HUDEP-2 (cell line): ENCODE data around the gene LPIN1.
"Not testable (repeated sequence)": the region's sequence is repeated elsewhere in the genome, so short reads cannot be mapped to it uniquely, and the experiment has no call there.

Experiments used
- DNase-seq, 76 experiments: peaks; one replicate each; lab custom pipeline; 2025; ENCODE audit not compliant: unreplicated experiment in 76 of 76; lab: John Stamatoyannopoulos, UW

The LPIN1 gene

DNA sequence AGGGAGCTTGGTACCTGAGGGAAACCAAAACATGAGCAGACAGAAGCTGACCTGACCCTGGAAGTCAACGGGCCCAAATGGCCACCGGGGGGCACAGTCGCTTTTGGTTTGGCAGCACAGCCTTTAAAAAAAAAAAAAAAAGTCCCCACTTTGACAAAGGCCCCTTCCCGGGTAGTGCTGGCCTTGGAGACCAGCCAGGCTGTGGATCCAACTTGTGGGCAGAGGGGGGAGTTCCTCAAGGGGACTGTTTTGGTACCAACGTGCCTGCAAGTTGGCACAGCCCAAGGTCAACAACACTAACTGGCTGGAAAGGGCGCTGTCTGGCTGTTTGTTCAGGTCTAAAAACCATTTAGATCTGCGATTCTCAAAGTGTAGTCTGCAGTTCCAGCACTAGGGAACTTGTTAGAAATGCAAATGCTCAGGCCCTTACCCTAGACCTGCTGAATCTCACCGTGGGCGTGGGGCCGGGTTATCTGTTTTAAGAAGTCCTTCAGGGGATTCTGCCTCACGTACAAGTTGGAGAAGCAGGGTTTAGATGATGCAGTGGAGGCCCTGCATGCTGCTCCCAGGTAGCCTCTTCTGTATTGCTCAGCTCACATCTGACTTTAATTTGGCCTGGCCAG, 83.0 kb downstream of the LPIN1 start:
- peak in 63 of 76 experiments; percentile 5 to 71 (median 42) for DNase-seq

DNA sequence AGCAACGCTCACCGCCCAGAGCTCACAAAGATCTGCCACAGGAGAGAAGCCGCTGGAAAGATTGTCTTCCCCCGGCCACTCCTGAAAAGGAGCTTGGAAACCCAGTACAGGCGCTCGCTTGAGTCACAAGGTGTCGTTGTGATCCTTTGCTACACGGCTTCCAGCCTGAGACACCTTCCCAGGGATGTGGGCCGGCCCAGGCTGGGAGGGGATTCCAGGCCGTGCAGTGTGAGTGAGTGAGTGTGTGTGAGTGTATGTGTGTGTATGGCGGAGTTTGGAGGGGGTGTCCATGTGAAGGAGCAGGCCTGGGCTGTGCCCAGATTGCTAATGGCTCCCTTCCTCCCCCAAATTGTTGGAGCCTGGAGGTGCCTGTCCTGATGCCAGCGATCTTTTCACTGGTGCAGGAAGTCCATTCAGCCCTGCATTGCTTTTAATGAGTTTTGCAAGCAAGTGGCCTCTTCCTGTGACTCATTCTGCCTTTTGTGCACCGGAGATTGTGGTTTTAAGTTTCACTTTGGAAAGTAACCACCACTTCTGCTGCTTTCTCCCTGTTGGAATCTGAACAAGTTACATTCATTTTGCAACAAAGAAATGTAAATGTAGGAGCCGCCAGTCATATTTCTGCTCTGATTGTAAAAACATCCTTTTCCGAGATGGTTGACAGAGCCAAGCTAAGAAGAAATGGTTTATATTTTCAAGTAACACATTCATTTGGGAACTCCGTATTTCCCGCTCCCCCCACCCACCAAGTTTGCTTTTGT, 83.7 kb downstream of the LPIN1 start:
- DNase-seq = peak in 33 of 76 experiments; percentile 1 to 45 (median 19)

DNA sequence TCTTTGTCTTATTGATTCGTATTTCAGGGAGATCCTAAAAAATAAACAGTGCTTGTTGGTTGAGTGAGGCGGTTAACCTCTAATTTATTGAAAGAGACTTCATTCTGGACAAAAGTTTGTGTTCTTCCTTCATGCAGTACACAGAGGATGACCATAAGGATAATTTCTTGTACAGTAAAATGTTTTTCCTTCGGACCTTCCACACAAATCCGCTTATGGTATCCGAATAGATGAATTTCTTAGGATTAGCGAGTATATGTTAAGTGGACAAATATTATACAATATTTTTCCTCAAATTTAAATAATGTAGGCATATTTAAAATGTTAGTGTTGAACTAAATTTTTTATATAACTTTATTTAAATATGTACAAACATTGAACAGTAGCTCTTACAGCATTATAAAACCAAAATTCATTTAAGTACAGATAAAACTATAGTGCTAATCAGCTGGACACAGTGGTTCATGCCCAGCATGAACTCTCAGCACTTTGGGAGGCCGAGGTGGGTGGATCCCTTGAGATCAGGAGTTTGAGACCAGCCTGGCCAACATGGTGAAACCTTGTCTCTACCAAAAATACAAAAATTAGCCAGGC, 84.4 kb downstream of the LPIN1 start:
- peak in 1 of 76 experiments; percentile 9 for DNase-seq

DNA sequence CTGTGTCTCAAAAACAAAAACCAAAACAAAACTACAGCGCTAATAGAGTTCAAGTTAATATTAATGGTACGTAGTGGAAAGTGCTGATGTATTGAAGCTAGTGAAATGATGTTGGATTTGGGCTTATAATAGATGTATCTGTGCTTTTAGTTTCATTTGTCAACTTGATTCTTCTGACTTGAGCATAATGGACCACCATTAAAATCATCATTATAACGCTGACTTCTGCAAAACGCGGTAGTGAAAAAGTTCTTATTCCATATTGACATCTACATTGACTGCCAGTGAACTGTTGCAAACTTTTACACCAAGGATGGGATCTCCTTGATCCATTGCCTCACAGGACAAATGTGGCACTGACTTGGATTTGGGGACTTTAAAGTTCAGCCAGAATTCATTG, 85.0 kb downstream of the LPIN1 start:
- DNase-seq = no peak

DNA sequence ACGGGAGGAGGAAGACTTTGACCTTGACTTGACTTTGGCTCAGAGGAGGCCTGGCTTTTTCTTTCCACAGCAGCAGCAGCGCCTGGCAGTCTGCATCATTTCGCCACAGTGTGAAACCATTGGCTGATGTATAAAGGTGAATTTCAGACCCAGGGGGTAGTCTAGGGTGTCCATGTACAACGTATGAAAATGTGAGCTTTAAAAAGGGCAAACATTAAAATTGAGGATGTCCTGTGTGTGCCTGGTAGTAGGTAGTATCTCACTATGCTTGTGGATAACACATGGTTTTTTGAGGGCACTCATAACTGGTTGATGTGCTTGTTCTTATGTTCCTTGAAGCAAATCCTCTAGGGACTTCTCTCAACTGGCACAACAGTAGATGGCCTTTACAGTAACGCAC, 86.1 kb downstream of the LPIN1 start:
- no peak for DNase-seq

DNA sequence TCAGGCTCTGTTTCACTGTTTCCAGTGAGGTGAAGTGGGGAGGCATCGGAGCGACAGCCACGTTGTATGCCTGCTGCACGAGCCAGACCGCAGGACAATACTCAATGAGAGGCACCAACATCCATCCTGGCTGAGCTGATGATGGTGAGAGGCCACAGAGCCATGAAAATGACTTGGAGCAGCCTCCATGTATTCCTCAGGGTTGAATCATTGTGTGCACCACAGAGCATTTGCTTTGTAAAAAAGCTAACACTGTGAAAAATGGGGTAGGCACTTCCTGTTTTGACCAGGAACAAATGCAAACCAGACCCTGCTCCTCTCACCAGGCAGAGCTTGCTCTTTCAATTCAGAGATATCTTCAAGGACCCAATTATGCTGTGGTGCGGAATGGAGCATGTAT, 87.2 kb downstream of the LPIN1 start:
- no peak for DNase-seq

DNA sequence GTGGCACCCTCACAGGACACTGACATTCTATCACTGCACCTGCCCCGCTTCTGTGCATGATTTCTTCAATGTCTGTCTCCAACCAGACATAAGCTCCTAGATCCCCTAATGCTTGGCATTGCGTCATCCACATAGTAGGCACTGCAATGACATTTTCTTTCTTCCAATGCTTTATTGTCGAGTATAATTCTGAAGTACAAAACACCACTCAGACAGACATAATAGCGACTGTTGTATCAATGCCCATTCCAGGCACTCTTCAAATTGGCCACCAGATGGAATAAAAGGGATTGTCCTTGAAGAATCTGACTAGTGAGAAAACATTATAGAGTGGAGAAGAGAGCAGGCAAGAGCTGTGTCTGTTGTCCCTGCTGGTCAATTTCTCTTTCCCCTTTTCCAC, 89.0 kb downstream of the LPIN1 start:
- DNase-seq = no peak

DNA sequence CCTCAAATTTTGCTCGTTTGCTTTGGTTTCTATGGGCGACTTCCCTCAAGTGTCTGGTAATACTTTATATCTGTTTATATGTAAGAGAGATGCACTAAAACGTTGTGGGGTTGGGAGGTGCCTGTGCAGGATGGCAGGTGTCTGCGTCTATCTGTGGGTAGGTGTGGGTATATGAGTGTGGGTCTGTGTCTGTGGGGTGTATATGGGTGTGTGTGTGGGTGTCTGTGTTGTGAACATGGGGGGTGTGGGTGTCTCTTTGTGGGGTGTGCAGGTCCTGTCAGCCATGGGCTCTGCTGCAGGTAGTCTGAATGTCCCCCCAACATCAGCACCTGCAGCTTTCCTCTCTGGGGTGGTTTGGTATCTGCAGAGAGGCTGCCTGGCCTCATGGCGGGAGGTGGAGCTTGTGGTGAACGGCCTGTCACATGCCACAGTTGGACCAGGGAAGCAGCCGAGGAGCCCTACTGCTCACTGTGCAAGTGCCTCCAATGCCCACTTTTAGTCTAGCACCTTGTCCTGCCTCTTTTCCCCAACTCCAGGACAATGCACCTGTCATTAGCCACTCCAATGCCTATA, 90.3 kb downstream of the LPIN1 start:
- DNase-seq = no peak

DNA sequence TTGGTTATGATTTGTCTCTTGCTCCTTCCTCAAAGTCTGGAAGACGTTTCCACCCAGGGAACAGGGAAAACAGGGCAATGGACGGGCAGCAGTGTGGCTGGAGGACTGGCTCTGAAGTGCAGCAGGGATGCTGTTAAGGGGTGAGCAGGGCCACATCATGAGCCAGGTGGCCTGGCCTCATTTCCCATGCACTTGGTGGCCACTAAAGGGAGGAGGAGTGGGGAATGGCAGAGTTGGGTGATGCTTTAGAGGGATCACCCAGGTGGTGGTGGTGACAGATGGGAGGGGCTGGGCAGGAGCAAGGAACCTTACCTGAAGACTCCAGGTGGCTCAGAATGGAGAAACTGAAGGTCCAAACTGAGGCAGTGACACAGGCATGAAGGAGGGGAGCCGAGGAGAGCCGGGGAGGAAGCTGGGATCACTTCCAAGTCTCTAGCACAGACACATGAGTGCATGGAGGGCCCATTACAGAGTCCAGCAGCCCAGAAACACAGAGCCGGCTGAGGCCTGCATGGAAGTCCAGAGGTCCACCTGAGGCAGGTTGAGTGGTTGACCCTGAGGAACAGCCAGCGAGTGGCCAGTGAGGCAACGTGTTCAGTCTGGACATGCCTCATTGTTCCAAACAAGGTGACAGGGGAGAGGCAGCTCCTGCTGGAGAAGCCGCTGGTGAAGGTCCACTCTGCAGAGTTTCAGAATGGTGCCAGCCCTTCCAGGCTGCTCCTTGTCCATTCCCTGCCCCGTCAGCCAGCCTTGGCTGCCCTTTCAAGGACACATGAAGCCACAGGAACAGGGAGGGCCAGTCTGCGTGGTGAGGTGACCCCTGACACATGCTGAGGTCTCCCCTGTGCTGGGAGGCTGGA, 91.7 kb downstream of the LPIN1 start:
- no peak for DNase-seq

DNA sequence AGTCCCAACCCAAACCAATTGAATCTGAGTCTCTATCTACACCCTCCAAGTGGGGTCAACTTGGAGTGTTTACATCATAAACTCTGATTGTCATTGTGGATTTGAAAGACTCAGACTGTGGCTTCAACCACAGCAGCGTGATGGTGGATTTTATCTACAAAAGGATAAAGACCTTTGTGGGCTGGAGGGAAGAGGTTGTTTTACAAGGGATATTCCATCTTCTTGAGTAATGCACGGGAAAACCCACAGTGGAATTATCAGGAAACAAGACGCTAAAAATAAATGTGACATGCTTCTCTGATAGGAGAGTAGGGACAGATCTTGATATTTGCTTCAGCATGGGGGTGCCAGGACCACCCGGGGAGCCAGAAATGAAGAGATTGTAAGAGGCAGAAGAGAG, 93.5 kb downstream of the LPIN1 start:
- no peak for DNase-seq

DNA sequence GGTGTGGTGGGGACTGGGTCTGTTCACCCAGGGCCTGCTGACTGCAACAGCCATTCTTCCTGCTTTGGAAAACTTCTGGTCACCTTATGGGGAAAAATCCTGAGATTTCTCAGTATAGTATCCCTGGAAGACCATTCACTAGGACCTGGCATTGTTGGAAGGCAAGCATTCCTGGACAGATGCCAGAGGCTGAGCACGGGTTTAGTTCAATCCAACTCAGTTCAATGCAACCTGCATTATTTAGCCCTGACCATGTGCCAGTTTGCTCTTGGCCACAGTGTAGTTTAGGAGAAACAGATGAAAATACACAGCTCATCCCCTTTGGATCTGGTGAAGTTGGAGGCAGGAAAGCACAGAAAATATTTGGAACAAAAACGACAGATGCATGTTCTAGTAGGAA, 95.9 kb downstream of the LPIN1 start:
- no peak for DNase-seq

DNA sequence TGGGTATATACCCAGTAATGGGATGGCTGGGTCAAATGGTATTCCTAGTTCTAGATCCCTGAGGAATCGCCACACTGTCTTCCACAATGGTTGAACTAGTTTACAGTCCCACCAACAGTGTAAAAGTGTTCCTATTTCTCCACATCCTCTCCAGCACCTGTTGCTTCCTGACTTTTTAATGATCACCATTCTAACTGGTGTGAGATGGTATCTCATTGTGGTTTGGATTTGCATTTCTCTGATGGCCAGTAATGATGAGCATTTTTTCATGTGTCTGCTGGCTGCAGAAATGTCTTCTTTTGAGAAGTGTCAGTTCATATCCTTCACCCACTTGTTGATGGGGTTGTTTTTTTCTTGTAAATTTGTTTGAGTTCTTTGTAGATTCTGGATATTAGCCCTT, 98.4 kb downstream of the LPIN1 start:
- not testable (repeated sequence) for DNase-seq

DNA sequence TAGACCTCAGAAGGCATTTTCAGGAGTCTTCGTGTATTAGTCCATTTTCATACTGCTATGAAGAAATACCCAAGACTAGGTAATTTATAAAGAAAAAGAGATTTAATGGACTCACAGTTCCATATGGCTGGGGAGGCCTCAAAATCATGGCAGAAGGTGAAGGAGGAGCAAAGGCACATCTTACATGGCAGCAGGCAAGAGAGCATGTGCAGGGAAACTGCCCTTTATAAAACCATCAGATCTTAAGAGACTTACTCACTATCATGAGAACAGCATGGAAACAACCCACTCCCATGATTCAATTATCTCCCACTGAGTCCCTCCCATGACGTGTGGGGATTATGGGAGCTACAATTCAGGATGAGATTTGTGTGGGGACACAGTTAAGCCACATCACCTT, 101.5 kb downstream of the LPIN1 start:
- not testable (repeated sequence) for DNase-seq

DNA sequence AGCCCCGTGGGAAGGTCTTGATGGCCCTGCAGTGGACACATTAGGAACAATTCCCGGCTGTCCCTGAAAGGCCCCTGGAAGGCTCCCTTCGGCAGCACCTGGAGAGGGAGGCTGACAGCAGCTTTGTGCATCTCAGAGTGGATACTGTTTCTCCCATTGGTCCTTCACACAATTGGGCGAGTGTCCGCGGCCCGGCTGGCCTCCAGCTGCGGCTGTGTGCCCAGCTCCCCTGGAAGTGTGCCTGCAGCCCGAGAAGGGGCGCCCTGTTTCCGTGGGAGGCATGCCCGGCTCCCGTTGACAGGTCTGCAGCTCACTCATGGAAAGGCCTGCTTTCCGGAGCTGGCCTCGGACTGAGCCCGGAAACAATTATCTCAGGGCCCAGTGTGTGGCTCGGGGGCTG, 103.7 kb downstream of the LPIN1 start:
- no peak for DNase-seq

DNA sequence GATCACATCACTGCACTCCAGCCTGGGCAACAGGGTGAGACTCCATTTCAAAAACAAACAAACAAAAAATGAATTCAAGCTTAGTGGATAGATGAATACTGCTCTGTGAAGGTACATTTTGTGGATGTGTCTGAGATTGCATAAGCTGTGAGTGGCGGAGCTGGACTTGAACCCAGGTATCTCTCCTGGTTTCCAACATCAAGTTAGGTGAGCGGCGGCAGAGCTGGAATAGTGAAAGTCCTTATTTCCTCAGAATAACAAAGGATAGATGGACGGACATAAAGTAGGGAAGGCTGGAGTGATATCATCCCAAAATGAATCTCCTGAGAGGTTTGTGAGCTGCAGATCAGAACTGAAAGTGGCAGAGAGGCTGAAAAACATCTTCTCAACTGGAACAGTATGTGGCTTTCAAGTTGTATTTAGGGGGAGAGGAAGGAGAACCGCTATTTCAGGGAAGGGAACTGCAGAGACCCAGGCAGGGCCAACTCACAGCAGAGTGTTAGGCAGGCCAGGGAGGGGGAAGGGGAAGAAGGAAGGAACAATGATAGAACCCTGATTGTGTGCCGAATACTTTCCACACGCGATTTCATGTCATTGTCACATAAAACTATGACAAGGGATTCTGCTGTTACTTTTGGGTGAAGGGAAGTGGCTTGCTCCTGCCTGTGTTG, 106.2 kb downstream of the LPIN1 start:
- DNase-seq = no peak

DNA sequence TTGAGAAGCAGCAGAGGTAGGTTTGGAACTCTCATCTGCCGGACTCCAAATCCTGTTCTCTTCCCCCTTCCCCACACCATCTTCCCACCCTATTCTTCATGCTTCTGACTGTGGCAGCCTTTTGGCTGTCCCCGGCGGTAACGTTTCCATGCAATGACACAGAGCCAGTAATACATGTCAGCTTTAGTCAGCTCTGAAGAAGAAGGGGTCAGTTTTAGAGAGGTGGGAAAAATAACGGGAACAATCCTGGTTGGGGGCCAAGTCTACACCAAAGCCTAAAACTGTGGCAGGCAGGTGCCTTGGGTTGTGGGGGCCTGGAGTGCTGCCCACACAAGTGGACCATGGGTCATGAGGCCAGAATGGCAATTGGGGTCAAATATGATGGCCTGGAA, 106.8 kb downstream of the LPIN1 start:
- DNase-seq = no peak

DNA sequence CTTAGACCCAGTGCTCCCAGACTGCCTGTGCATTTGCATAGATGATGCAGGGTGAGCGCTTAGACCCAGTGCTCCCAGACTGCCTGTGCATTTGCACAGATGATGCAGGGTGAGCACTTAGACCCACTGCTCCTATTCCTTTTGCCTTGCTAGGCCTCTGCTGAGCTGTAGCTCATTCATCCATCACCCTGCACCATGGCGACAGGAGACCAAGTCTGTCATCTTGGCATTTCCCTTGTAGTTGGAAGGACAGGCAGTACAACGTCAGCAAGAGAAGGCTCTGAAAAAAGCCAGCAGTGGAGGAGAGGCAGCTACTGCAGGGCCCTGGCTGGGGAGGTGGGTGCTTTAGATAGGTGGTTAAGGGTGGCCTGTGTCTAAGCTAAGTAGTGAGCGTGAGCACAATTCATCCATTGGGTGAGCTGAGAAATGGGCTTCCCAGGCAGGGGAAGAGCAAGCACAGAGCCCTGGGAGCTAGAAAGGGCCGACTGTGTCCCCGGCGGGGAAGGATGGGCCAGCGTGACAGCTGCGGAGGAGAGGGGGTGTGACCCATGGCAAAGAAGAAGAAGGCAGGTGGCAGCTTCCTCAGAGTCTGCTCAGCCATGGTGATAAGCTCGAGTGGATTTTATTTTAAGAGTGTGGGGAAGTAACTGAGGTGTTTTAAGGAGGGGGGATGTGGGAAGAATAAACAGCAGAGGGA, 108.8 kb downstream of the LPIN1 start:
- DNase-seq = no peak

DNA sequence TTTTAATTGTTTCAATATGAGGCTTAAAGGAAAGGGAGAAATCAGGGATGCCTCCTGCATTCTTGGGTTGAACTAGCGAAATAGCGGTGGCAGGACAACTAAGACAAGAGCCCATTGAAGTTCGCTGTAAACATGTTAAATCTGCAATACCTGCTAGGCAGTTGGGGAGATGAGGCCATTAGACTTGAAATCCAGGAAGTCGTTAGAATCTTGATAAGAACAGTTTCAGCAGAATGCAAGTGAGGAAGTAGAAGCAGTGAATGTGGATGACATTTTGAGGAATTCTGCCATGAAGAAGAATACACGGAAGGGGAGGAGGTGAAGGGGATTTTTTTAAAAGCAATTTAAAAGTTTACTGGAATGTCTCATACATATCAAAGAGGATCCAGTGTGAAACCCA, 109.7 kb downstream of the LPIN1 start:
- no peak for DNase-seq

DNA sequence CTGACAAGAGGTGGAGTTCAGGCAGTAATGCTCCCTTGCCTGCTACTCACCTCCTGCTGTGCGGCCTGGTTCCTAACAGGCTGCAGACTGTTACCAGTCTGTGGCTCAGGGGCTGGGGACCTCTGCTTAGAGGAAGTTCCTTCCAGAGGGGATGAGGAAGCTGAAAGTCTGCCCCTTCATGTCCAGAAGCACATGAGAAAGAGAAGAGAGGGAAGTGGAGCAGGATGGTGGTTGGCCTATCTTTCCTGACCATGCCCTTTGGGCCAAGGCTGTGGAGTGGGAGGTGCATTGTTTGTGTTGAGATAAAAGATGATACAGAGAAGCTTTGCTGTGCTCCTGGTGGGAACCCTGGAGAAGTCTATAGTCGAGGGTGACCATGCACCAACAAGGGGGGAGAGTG, 112.5 kb downstream of the LPIN1 start:
- DNase-seq = peak in 1 of 76 experiments; percentile 2

DNA sequence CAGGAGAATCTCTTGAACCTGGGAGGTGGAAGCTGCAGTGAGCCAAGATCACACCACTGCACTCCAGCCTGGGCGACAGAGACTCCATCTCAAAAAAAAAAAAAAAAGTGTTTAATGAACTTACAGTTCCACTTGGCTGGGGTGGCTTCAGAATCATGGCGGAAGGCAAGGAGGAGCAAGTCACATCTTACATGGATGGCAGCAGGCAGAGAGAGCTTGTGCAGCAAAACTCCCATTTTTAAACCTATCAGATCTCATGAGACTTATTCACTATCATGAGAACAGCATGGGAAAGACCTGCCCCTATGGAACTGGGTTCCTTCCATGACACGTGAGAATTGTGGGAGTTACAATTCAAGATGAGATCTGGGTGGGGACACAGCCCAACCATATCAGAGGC, 113.5 kb downstream of the LPIN1 start:
- not testable (repeated sequence) for DNase-seq
